Skin epidermis (tissue), 12 donors: Measurements from ENCODE around the gene TMED8.
A peak's percentile ranks its signal among the peaks of the same experiment; 100 is the strongest.
"Not testable (repeated sequence)": the region's sequence is repeated elsewhere in the genome, so short reads cannot be mapped to it uniquely, and the experiment has no call there.

Source experiments
- H3K27ac ChIP-seq, 21 experiments: fragments of 200-600 bp; sonication (generic) in 11 of 21; one replicate each; pipeline ENCODE4 v1.5.0; 2020; ENCODE audit warnings: mild to moderate bottlenecking in 3 of 21, inconsistent platforms in 2 of 21, moderate library complexity in 2 of 21
- H3K4me3 ChIP-seq, 7 experiments: fragments of 200-600 bp; sonication (generic) in 2 of 7; one replicate each; pipeline ENCODE4 v1.5.0; 2020; ENCODE audit warnings: inconsistent platforms in 2 of 7, mild to moderate bottlenecking in 2 of 7, moderate library complexity in 1 of 7

Gene TMED8

GRCh38 chr14:77372304-77372841 is 4.5 kb downstream of the TMED8 start:
- no peak overlapping the region for H3K4me3 ChIP-seq
- H3K27ac ChIP-seq, result peak overlapping the region in 3 of 21 experiments; percentile 1 to 24 (median 9)

GRCh38 chr14:77369285-77369684 is 7.6 kb downstream of the TMED8 start:
- Histone ChIP-seq H3K4me3 (no peak overlapping the region), H3K27ac (no peak overlapping the region)

- Histone ChIP-seq H3K4me3 (no peak overlapping the region), H3K27ac (no peak overlapping the region)
Observed at GRCh38 chr14:77364146-77364545, 12.7 kb downstream of the TMED8 start.

GRCh38 chr14:77359626-77360025 is 17.3 kb downstream of the TMED8 start:
- no peak overlapping the region for H3K27ac ChIP-seq
- H3K4me3 ChIP-seq, result no peak overlapping the region

GRCh38 chr14:77356899-77357298 is 20.0 kb downstream of the TMED8 start:
- Histone ChIP-seq H3K4me3 (no peak overlapping the region), H3K27ac (no peak overlapping the region)

- H3K27ac ChIP-seq, result no peak overlapping the region
- H3K4me3 ChIP-seq, result no peak overlapping the region
Observed at GRCh38 chr14:77355811-77356210, 21.1 kb downstream of the TMED8 start.

- Histone ChIP-seq H3K4me3 (no peak overlapping the region), H3K27ac (no peak overlapping the region)
Observed at GRCh38 chr14:77353469-77354141, 23.3 kb downstream of the TMED8 start.

- H3K27ac ChIP-seq, result peak overlapping the region in 1 of 21 experiments; percentile 11
- H3K4me3 ChIP-seq, result no peak overlapping the region
Observed at GRCh38 chr14:77347751-77348150, 29.1 kb downstream of the TMED8 start.

- Histone ChIP-seq H3K4me3 (no peak overlapping the region), H3K27ac (no peak overlapping the region)
Observed at GRCh38 chr14:77346495-77346894, 30.4 kb downstream of the TMED8 start.

- H3K27ac ChIP-seq, result no peak overlapping the region
Observed at GRCh38 chr14:77344377-77344996, 32.4 kb downstream of the TMED8 start.

GRCh38 chr14:77343662-77344061 is 33.2 kb downstream of the TMED8 start:
- Histone ChIP-seq H3K27ac (no peak overlapping the region), H3K4me3 (no peak overlapping the region)

More at GRCh38 chr14:77344377-77344996, 32.4 kb downstream of the TMED8 start:
- H3K4me3 ChIP-seq, result no peak overlapping the region

GRCh38 chr14:77342726-77343397 is 34.0 kb downstream of the TMED8 start:
- Histone ChIP-seq H3K27ac (no peak overlapping the region), H3K4me3 (no peak overlapping the region)

GRCh38 chr14:77340389-77340788 is 36.5 kb downstream of the TMED8 start:
- H3K27ac ChIP-seq, result no peak overlapping the region
- no peak overlapping the region for H3K4me3 ChIP-seq

- H3K4me3 ChIP-seq, result no peak overlapping the region
- no peak overlapping the region for H3K27ac ChIP-seq
Observed at GRCh38 chr14:77339407-77339806, 37.5 kb downstream of the TMED8 start.

- no peak overlapping the region for H3K4me3 ChIP-seq
- H3K27ac ChIP-seq, result no peak overlapping the region
Observed at GRCh38 chr14:77338302-77338701, 38.6 kb downstream of the TMED8 start.

- Histone ChIP-seq H3K4me3 (no peak overlapping the region), H3K27ac (no peak overlapping the region)
Observed at GRCh38 chr14:77337880-77338279, 39.0 kb downstream of the TMED8 start.

GRCh38 chr14:77337255-77337654 is 39.6 kb downstream of the TMED8 start:
- H3K4me3 ChIP-seq, H3K27ac ChIP-seq: not testable (repeated sequence)

GRCh38 chr14:77335576-77335975 is 41.3 kb downstream of the TMED8 start:
- H3K27ac ChIP-seq, result no peak overlapping the region
- no peak overlapping the region for H3K4me3 ChIP-seq

GRCh38 chr14:77329872-77330271 is 47.0 kb downstream of the TMED8 start:
- H3K27ac ChIP-seq, result no peak overlapping the region
- no peak overlapping the region for H3K4me3 ChIP-seq

GRCh38 chr14:77327111-77327510 is 49.8 kb downstream of the TMED8 start:
- H3K27ac ChIP-seq, result no peak overlapping the region
- H3K4me3 ChIP-seq, result no peak overlapping the region

- Histone ChIP-seq H3K4me3 (no peak overlapping the region), H3K27ac (no peak overlapping the region)
Observed at GRCh38 chr14:77325746-77326094, 51.2 kb downstream of the TMED8 start.
